Astrocyte (in vitro differentiated cells and primary cell): Measurements from ENCODE around the gene MRTFA. TPM values are rescaled to one million over a fixed set of nuclear protein-coding genes. Genes with fewer than 3 reads are reported as not detected.

Experiments used
- DNase-seq: peaks from one replicate; pipeline ENCODE4 v3.0.0-alpha.2; 2010; ENCODE audit warnings: low read depth
- FAIRE-seq: peaks from 2 replicates; lab custom pipeline; 2011; peaks lifted over from hg19 to GRCh38; lab: Jason Lieb, UNC
- H2AFZ ChIP-seq: 2 replicates; pipeline ENCODE4 v1.6.0; 2012; ENCODE audit warnings: low read depth, low read length, inconsistent platforms
- H3K27ac ChIP-seq: 2 replicates; pipeline ENCODE4 v1.5.1; 2011; ENCODE audit warnings: low read depth, low read length, inconsistent platforms
- H3K27me3 ChIP-seq: 2 replicates; pipeline ENCODE4 v1.6.0; 2011; ENCODE audit warnings: low read length, inconsistent platforms; ENCODE audit not compliant: insufficient read depth
- H3K36me3 ChIP-seq: 2 replicates; pipeline ENCODE4 v1.5.1; 2011; ENCODE audit warnings: low read length, inconsistent platforms; ENCODE audit not compliant: insufficient read depth
- H3K4me1 ChIP-seq: 2 replicates; pipeline ENCODE4 v1.5.1; 2011; ENCODE audit warnings: low read length, inconsistent platforms; ENCODE audit not compliant: insufficient read depth
- H3K4me2 ChIP-seq: 2 replicates; pipeline ENCODE4 v1.6.0; 2012; ENCODE audit warnings: low read length, inconsistent platforms
- H3K4me3 ChIP-seq: 2 replicates; pipeline ENCODE4 v1.5.1; 2011; ENCODE audit warnings: low read depth, mild to moderate bottlenecking, low read length, inconsistent platforms; ENCODE audit not compliant: insufficient read depth
- H3K79me2 ChIP-seq: 2 replicates; pipeline ENCODE4 v1.6.0; 2012; ENCODE audit warnings: mild to moderate bottlenecking, low read length, inconsistent platforms; ENCODE audit not compliant: insufficient read depth
- H3K9ac ChIP-seq: 2 replicates; pipeline ENCODE4 v1.6.0; 2012; ENCODE audit warnings: mild to moderate bottlenecking, low read length, inconsistent platforms
- H3K9me3 ChIP-seq: 2 replicates; pipeline ENCODE4 v1.5.1; 2012; ENCODE audit warnings: low read depth, mild to moderate bottlenecking, low read length, inconsistent platforms; ENCODE audit not compliant: insufficient read depth
- H4K20me1 ChIP-seq: 2 replicates; pipeline ENCODE4 v1.6.0; 2012; ENCODE audit warnings: low read length, inconsistent platforms; ENCODE audit not compliant: insufficient read depth
- H3K27ac Mint-ChIP-seq: one replicate; pipeline ENCODE4 v1.8.0; 2021; ENCODE audit warnings: mild to moderate bottlenecking, mixed read lengths; ENCODE audit not compliant: unreplicated experiment
- H3K27me3 Mint-ChIP-seq: one replicate; pipeline ENCODE4 v1.8.0; 2021; ENCODE audit warnings: low read depth, mixed read lengths; ENCODE audit not compliant: unreplicated experiment
- H3K36me3 Mint-ChIP-seq: one replicate; pipeline ENCODE4 v1.8.0; 2021; ENCODE audit warnings: low read depth, mixed read lengths; ENCODE audit not compliant: unreplicated experiment
- H3K4me1 Mint-ChIP-seq: one replicate; pipeline ENCODE4 v1.8.0; 2021; ENCODE audit warnings: low read depth, mixed read lengths; ENCODE audit not compliant: unreplicated experiment
- H3K4me3 Mint-ChIP-seq: one replicate; pipeline ENCODE4 v1.8.0; 2021; ENCODE audit warnings: mild to moderate bottlenecking, moderate library complexity, mixed read lengths; ENCODE audit not compliant: unreplicated experiment
- H3K9me3 Mint-ChIP-seq: one replicate; pipeline ENCODE4 v1.8.0; 2021; ENCODE audit warnings: mild to moderate bottlenecking, mixed read lengths; ENCODE audit not compliant: unreplicated experiment
- CTCF ChIP-seq: IDR thresholded peaks from 2 replicates; pipeline ENCODE4 v1.5.1; 2011; ENCODE audit warnings: low read depth, mild to moderate bottlenecking, inconsistent platforms, low read length, moderate library complexity; ENCODE audit not compliant: insufficient read depth
- EZH2 ChIP-seq: IDR thresholded peaks from 2 replicates; pipeline ENCODE4 v1.6.1; 2012; ENCODE audit warnings: mild to moderate bottlenecking, low read length, inconsistent platforms; ENCODE audit not compliant: insufficient read depth
- total RNA-seq: library from RNA; stranded (reverse); gene quantifications from 2 replicates; pipeline ENCODE4 v1.2.1, GENCODE V29; 2021

Gene MRTFA
- total RNA-seq, 1 donor from 2014 or later = 74.3 TPM

DNA sequence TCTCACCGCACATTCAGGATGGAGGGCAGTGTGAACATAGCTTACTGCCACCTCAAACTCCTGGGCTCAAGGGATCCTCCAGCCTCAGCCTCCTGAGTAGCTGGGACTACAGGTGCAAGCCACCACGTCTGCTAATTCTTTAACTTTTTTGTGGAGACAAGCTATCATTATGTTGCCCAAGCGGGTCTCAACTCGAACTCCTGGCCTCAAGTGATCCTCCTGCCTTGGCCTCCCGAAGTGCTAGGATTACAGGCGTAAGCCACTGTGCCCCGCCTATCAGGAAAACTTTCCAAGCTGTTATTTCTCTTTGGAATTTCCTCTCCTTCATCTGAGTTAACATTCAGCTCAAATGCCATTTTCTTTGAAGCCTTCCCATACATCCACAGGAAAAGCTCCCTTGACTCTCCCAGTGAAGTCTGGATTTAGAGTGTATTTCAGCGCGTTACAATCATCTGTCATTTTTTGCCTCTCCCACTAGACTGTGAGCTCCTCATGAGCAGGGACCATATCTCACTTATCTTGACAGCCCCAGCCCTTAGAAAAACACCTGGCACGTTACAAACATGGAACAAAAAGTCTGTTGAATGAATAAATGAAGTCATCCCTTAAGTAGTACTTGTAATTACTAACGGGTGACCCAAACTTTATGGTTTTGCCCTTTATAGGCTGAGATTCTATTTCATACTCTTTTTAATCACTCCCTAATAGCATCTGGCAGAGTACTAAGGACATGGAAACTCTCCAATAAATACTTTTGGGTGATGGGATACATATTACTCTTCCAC, 2.2 kb downstream of the MRTFA start:
- Histone ChIP-seq H3K27me3 (no peaks in the 10 kb centered on the region), H3K9me3 (no peaks in the 10 kb centered on the region), H3K27ac (no peak overlapping the region), H3K36me3 (no peaks in the 10 kb centered on the region), H2AFZ (no peak overlapping the region), H4K20me1 (peaks cover 63% of the 10 kb centered on the region), H3K79me2 (peaks cover 76% of the 10 kb centered on the region), H3K9ac (peak overlapping the region; percentile 89), H3K4me3 (peak overlapping the region; percentile 92), H3K4me2 (peak overlapping the region; percentile 95), H3K4me1 (peaks cover 26% of the 10 kb centered on the region)
- DNase-seq (no peak), FAIRE-seq (no peak)
- peaks cover 4% of the 10 kb centered on the region for H3K36me3 Mint-ChIP-seq
- no peaks in the 10 kb centered on the region for H3K9me3 Mint-ChIP-seq
- no peak overlapping the region for H3K27ac Mint-ChIP-seq
- peaks cover 24% of the 10 kb centered on the region for H3K4me1 Mint-ChIP-seq
- H3K4me3 Mint-ChIP-seq = peak overlapping the region; percentile 94
- no peaks in the 10 kb centered on the region for H3K27me3 Mint-ChIP-seq
- TF ChIP-seq EZH2 = no peak
- TF ChIP-seq CTCF = no peak

GRCh38 chr22:40633036-40633435, 3.5 kb downstream of the MRTFA start:
- Histone ChIP-seq H3K9me3 (no peaks in the 10 kb centered on the region), H3K27ac (no peak overlapping the region), H3K4me1 (peaks cover 34% of the 10 kb centered on the region), H2AFZ (no peak overlapping the region), H3K9ac (no peak overlapping the region), H4K20me1 (peaks cover 75% of the 10 kb centered on the region), H3K4me3 (no peak overlapping the region), H3K79me2 (peaks cover 88% of the 10 kb centered on the region), H3K36me3 (no peaks in the 10 kb centered on the region), H3K27me3 (no peaks in the 10 kb centered on the region), H3K4me2 (peak overlapping the region; percentile 29)
- no peak for DNase-seq
- Mint-ChIP-seq H3K27ac (no peak overlapping the region), H3K27me3 (no peaks in the 10 kb centered on the region), H3K4me1 (peaks cover 32% of the 10 kb centered on the region), H3K4me3 (no peak overlapping the region), H3K9me3 (no peaks in the 10 kb centered on the region), H3K36me3 (peaks cover 4% of the 10 kb centered on the region)
- TF ChIP-seq EZH2 = no peak
- no peak for TF ChIP-seq CTCF
- no peak for FAIRE-seq

DNA sequence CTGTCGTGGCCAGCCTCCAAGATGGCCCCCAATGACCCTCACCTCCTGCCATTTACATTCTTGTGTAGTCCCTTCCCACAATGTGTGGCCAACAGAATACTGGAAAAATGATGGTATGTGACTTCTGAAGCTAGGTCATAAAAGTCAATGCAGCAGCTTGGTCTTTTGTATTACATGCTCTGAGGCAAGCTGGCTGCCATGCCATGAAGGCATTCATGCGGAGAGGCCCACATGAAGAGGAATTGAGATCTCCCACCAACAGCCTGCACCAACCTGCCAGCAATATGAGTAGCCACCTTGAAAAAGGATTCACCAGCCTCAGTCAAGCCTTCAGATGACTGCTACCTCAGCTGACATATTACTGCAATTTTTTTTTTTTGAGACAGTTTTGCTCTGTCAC, 4.6 kb downstream of the MRTFA start:
- H3K36me3 ChIP-seq = no peaks in the 10 kb centered on the region
- H3K4me2 ChIP-seq = peak overlapping the region; percentile 17
- H2AFZ ChIP-seq = no peak overlapping the region
- H3K79me2 ChIP-seq = peaks cover 96% of the 10 kb centered on the region
- DNase-seq = no peak
- FAIRE-seq = no peak
- H3K4me3 Mint-ChIP-seq = no peak overlapping the region
- H3K4me3 ChIP-seq = no peak overlapping the region
- H3K9me3 ChIP-seq = no peaks in the 10 kb centered on the region
- no peak overlapping the region for H3K27ac Mint-ChIP-seq
- TF ChIP-seq EZH2 (no peak), CTCF (no peak)
- H3K4me1 Mint-ChIP-seq = peaks cover 39% of the 10 kb centered on the region
- no peak overlapping the region for H3K27ac ChIP-seq
- no peaks in the 10 kb centered on the region for H3K27me3 ChIP-seq
- H4K20me1 ChIP-seq = peaks cover 86% of the 10 kb centered on the region
- H3K36me3 Mint-ChIP-seq = no peaks in the 10 kb centered on the region
- H3K9ac ChIP-seq = no peak overlapping the region
- no peaks in the 10 kb centered on the region for H3K27me3 Mint-ChIP-seq
- no peaks in the 10 kb centered on the region for H3K9me3 Mint-ChIP-seq
- peaks cover 42% of the 10 kb centered on the region for H3K4me1 ChIP-seq
